ENCODE data around the gene NKD1.
A peak's percentile ranks its signal among the peaks of the same experiment; 100 is the strongest.

Gene NKD1

DNA sequence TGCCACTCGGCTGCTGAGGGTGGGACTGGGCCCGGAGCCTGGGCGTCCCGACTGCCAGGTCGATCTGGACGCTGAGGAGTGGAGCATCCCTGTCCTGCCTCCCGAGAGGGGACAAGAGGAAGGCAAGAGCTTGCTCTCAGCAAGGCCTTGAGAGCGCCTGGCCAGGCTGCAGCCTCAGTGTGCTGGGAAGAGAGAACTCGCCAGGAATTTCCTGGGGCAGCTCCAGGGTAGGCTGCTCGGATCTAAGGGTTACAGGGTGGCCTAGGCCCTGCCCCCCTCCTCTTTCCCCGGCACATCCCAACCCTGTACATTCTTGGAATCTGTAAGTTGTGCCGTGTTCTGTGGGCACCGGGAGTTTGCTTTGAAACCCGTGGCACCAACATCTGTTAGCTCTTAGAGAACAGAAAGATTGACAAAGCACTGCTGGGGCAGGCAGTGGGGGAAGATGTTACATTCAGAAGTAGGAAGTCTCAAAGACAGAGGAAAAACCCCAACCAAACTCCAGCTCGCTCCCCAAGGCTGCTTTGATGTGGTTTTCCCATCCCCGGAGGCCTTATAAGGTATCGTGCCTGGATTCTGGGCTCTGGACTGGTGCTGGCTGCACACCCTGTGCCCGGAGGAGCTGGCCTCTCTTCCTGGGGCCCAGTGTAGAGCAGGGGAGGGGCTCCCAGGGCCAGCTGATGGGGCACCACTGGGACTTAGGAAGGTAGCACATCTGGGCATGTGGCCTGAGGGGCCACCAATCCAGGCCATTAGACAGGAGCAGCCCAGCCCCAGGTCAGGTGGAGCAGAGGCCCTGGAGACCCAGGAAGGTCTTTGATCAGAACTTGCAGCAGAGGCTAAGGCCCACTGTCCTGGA, 55.2 kb downstream of the NKD1 start:
- DNase-seq: peak; percentile 93

DNA sequence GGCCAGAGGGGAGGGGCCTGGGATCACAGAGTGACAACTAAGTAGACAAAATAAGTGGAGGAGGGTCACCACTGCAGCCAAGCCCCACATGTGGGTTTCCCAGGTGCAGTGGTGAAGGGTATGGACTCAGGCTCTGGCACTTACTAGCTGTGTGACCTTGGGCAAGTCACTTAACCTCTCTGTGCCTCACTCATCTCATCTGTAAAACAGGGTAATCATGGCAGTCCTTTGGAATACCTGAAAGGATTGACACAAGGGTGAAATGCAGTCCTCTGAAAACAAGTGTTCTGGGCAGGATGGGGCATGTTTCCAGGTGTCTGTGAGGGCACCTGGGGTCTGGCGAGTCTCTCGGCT, 55.8 kb downstream of the NKD1 start:
- DNase-seq: no peak

DNA sequence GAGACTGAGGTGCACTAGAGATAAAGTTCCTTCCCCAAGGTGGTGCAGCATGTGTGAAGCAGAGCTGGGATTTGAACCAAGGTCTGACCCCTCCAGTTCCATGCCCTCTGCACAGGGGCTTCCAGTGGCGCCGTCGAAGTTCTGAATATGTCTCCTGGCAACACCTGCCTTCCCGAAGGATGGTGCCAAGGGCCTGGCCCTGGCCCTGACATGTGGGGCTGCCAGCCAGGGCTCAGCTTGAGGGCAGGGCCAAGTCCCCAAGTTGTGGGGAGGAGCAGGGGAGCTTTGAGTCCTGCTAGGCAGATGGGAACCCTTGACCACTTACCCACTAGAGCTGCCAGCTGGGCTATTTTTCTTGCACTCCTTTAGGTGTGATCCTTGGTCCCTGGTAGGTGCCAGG, 56.4 kb downstream of the NKD1 start:
- no peak for DNase-seq

GRCh38 chr16:50605733-50606430, 57.7 kb downstream of the NKD1 start:
- DNase-seq: no peak

DNA sequence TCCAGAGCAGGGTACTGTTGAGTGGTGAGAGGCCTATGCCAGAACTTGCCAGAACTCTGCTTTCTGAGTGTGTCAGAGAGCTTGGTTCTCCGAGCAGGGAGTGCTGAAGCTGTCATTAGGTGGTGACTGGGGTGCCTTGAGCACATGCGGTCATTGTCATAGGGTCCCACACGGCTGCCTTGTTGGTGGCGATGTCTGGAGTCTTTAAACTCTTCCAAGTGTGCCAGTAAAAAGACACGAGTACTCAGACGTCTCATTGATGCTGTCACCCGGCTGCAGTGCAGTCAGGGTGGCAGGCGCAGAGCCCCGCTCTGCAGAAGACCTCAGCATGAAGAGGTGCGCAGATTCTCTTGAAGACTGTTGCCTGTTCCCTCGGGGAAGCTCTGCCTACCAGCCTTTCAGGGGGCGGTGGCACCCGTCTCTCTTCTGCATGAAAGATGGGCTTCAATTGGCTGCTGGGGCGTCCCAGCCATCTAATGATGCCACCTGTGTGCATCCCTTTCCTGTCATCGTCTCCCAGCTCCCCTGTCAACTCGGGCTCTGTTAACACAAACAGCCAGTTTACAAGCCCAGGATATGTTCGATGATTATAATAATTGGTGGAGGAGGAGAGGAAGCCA, 58.3 kb downstream of the NKD1 start:
- DNase-seq: no peak

- no peak for DNase-seq
These were observed 58.8 kb downstream of the NKD1 start for GRCh38 chr16:50607051-50607431.

- no peak for DNase-seq
These were observed 59.3 kb downstream of the NKD1 start for GRCh38 chr16:50607447-50607846.

DNA sequence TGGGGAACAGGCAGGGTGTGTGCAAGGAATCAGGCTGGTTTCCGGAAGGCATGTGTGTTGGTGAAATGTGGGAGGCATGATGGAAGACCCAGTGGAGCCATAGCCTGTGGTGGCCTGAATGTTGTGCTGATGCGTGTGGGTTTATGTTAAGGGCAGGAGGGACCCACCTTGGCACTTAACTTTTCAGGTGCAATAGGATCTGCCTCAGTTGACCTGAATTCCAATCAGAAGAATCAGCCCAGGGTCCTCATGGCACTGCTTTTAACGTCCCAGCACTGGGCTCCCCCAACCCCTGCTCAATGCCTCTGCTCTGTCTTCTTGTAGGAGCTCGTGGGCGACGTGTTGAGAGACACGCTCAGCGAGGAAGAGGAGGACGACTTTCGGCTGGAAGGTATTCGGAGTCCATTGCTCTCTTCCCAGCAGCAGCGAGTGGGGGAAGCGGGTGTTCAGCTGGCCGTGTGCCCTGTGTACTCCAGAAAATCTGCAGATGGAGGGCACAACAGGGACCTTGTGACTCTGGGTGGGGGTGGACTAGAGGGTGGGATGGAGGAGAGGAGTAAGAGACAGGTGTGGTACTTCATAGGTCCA, 59.9 kb downstream of the NKD1 start:
- DNase-seq: no peak

GRCh38 chr16:50609049-50609448, 60.9 kb downstream of the NKD1 start:
- DNase-seq: no peak

- no peak for DNase-seq
These were observed 61.3 kb downstream of the NKD1 start for GRCh38 chr16:50609471-50609870.

DNA sequence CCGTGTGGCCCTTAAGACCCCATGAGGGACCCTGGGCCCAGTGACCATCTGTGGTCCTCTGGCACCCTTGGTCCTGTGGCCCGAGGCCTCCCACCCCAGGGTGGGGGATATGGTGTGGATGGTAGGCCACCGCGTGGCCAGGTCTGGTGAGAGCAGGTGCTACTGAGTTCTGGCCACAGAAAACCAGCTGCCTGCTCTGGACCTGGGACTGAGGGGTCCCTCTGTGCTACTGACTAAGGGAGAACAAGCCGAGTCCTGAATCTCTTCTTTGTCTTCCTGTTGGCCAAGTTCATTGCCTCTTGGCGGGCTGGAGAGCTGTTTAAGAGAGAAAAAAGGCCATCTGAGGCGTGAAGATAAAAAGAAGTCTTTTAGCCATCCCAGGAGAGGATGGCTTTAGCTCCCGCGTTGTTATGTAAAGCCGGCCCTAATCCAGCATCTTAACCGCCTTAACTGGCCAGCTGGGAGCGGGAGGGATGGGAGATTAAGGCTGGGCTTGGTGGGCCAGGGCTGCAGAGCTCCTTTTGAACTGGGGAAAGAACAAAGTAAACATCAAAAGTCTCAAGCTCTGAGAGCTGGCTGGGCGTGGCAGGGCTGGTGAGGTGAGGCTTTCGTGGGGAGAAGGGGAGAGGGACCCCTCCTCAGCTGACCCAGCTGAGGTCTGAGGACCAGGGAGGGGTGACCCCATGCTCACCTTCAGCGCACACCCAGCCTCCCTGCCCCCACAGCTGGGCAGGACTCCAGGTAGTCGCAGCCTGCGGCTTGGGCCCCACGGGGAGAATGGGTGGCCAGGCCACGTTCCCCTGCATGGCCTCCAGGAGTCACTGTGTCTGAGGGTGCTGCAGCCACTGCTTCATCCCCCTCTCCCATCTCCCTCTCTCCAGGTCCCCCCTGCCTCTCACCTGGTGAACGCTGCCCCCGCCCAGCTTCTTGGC, 62.4 kb downstream of the NKD1 start:
- DNase-seq: no peak

DNA sequence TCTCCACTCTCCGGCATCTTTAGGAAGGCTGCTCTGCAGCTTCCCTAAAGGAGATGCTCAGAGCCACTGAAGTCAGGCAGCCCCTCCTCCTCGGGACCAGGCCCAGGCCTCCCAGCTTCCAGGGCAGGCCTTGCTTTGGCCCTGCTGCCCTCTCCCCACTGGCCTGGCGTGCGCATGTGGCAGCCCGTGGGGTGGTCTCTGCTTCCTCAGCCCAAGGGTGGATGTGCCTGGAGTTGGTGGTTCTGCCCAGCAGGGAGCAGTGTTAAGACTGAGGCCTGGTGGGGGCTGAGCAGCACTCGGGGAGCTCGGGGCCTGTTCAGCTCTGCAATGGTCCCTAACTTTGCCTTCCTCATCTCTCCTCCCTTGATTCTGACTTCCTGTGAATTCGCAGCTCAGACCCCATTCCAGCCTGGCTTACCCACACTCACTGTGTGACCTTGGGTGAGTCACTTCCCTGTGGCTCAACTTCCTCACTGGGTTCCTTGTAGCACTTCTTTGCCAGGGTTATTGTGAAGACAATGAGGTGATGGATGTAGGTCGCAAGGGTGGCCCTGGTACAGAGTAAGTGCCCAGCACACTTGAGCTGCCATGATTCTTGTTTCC, 63.2 kb downstream of the NKD1 start:
- peak; percentile 47 for DNase-seq

GRCh38 chr16:50611995-50612848, 64.0 kb downstream of the NKD1 start:
- no peak for DNase-seq

DNA sequence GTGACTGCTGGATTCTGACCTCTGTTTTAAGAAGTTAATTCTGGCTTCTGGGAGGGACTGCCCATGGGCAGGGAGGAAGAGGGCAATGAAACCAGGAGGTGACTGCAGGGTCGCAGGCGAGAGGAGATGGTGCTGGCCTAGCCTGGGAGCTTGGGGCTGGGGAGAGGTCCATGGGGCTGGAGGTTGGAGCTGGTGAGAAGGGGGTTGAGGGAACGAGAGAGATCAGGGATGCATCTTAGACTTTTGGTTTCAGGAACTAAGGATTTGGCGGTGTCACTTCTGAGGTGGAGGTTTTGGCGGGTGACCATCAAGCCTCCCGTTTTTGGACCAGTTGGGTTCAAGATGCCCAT, 64.6 kb downstream of the NKD1 start:
- DNase-seq: no peak

DNA sequence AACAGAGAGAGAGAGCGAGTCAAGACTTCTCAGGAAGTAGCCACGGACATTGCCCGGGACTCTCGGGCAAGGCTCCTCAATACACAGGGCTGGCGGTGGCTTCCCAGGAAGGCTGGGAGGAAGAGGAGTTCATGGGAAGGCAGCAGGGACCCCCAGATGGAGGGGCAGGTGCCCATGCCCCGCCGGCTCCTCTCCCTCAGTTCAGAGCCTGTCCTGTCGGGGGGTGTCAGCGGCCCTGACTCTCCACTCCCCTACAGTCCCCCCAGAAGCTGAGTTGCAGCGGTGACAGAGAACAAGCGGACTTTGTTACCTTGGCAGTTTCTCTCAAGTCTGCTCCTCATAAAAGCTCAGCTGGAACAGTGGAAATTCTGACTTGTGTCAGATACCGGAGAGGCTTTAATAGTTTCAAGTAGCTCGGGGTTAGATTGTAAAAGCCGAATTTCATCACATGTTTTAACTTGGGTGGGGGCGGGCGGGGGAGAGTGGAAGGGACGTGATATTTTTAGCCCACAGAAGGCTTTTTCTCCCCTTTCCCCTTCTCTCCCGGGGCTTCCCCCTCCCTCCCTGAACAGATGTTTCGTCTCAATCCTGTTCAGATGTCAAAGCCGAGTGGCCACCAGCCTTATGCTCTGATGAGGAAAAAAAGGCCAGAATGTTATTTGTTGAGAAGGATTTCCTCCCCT, 65.2 kb downstream of the NKD1 start:
- peak; percentile 67 for DNase-seq

DNA sequence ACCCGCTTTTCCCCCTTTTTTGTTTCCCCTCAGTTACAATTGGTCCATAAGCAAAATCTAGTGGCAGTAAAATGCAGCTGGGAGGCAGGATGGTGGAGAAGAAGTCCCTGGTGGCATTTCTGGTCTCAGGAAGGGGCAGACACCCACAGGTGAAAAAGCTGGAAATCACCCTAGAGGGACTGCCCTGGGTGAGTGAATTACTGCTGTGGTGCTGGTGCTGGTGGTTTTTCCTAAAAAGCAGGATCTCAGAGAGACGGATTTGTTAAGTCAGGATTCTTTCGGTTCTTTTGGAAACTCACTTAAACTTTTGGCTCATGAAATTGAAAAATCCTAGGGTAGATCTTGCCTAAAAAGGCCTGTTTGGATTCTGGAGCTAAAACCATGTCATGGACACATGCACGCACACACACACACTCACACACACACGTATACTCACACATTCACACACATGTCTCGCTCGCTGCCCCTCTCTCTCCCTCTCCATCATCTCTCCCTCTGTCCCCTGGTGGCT, 65.8 kb downstream of the NKD1 start:
- DNase-seq: no peak

GRCh38 chr16:50614955-50615724, 66.9 kb downstream of the NKD1 start:
- DNase-seq: no peak

DNA sequence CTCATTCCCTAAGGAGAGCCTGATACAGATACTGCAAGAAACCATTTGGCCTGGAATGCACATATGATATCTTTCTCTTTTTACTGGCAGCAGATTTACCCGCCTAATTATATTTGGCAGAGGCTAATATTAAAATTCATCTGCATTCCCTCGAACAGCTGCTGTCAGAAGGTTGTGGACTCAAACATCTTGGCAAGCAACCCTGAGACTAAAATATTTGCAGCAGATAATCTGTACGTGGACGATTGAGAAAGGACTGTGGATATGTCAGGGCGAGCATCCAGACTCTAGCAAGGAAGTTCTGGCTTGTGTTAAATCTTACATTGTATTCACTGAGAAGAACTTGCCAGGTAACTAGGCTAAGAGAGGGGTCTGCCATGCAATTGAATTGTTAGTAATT, 67.7 kb downstream of the NKD1 start:
- DNase-seq: peak; percentile 72

DNA sequence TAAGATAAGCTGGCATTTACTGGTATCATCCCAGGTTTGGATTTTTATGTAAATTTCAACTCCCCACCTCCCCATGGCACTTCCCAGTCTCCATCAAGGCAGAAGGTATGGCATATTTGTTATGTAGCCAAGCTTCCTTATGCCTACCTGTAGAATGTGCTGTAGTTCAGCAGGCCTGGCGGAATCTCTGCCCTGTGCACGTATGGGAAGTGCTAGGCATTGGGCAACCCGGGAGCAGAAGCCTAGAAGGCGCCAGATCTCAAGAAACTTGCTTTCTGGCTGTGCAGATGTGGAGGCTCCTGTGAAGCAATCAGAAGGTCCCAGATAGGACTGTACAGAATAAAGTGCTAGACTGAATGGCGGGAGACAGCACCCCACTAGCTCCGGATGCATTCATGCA, 68.2 kb downstream of the NKD1 start:
- no peak for DNase-seq
